Adipocyte (in vitro differentiated cells): ENCODE results near the gene ANGPTL5.

Experiments used
- DNase-seq: peaks from one replicate; pipeline ENCODE4 v3.0.0-alpha.2; 2015; ENCODE audit warnings: low read depth
- H3K27me3 ChIP-seq: replicated peaks from 2 replicates; pipeline ENCODE4 v1.7.0; 2013; ENCODE audit warnings: mild to moderate bottlenecking, low read length, moderate library complexity; ENCODE audit not compliant: control insufficient read depth, insufficient read depth
- H3K36me3 ChIP-seq: 2 replicates; pipeline ENCODE4 v1.7.0; 2013; ENCODE audit warnings: low read length, mild to moderate bottlenecking, moderate library complexity; ENCODE audit not compliant: control insufficient read depth, insufficient read depth, severe bottlenecking
- H3K4me1 ChIP-seq: 2 replicates; pipeline ENCODE4 v1.7.0; 2013; ENCODE audit warnings: mild to moderate bottlenecking, low read length, moderate library complexity; ENCODE audit not compliant: control insufficient read depth, insufficient read depth
- H3K4me3 ChIP-seq: 2 replicates; pipeline ENCODE4 v1.7.0; 2013; ENCODE audit warnings: mild to moderate bottlenecking, low read length, moderate library complexity
- H3K9ac ChIP-seq: 2 replicates; pipeline ENCODE4 v1.7.0; 2013; ENCODE audit warnings: mild to moderate bottlenecking, low read length, moderate library complexity
- H3K9me3 ChIP-seq: 2 replicates; pipeline ENCODE4 v1.7.0; 2013; ENCODE audit warnings: mild to moderate bottlenecking, low read length, moderate library complexity; ENCODE audit not compliant: control insufficient read depth

ANGPTL5 gene

GRCh38 chr11:101889767-101890166, 26.6 kb downstream of the ANGPTL5 start:
- Histone ChIP-seq H3K4me1 (no peaks in the 10 kb centered on the region), H3K9me3 (no peaks in the 10 kb centered on the region), H3K9ac (no peak overlapping the region), H3K27me3 (no peaks in the 10 kb centered on the region), H3K36me3 (no peaks in the 10 kb centered on the region), H3K4me3 (no peak overlapping the region)
- DNase-seq, result no peak

DNA sequence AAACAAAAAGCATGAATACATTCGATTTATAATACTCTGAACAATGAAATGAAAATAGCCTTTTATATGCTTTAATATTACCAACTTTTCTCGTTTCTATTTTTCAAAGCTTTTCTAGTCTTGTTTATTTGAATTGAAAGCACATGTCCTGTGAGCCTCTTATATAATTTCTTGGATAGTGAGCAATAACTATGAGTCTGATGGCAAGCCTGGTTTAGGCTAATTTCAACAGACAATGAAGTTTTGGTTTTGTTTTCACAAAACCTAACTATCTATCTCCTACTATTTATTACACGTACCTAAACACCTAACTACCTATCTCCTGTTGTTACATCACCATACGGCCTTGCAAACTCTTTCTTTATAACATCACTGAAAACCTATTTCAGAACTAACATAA, 30.7 kb downstream of the ANGPTL5 start:
- no peaks in the 10 kb centered on the region for H3K9me3 ChIP-seq

GRCh38 chr11:101881586-101881985, 34.7 kb downstream of the ANGPTL5 start:
- DNase-seq, result peak; percentile 35
- H3K27me3 ChIP-seq, result no peaks in the 10 kb centered on the region
- H3K4me1 ChIP-seq, result no peaks in the 10 kb centered on the region
- H3K36me3 ChIP-seq, result no peaks in the 10 kb centered on the region
- H3K4me3 ChIP-seq, result no peak overlapping the region
- no peaks in the 10 kb centered on the region for H3K9me3 ChIP-seq
- no peak overlapping the region for H3K9ac ChIP-seq

More for the DNA sequence above, 30.7 kb downstream of the ANGPTL5 start:
- H3K4me3 ChIP-seq, result no peak overlapping the region
- no peak overlapping the region for H3K9ac ChIP-seq
- H3K36me3 ChIP-seq, result no peaks in the 10 kb centered on the region
- no peak for DNase-seq
- no peaks in the 10 kb centered on the region for H3K4me1 ChIP-seq
- H3K27me3 ChIP-seq, result no peaks in the 10 kb centered on the region

DNA sequence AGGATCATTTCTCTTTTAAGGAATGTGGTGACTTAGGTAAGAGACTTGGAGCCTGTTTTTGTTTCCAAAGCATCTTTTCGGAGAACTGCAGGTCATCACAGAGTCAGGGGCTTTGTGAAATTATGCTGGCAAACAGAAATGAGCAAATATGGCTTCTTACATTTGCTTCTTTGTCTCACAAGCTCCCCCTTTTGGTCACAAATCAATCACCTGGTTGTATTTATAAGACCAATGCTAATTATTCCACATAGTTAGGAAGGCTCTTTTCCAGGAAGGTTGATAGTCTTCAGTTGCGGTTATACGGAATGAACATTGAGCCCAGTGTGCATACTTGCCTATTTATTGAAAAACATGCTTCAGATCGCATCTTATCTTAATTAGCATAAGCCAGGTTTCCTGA, 36.1 kb downstream of the ANGPTL5 start:
- Histone ChIP-seq H3K4me3 (no peak overlapping the region), H3K9me3 (no peaks in the 10 kb centered on the region), H3K9ac (no peak overlapping the region), H3K36me3 (no peaks in the 10 kb centered on the region), H3K27me3 (no peaks in the 10 kb centered on the region), H3K4me1 (no peaks in the 10 kb centered on the region)
- DNase-seq, result peak; percentile 51

- no peak overlapping the region for H3K4me3 ChIP-seq
- H3K9me3 ChIP-seq, result no peaks in the 10 kb centered on the region
- H3K9ac ChIP-seq, result no peak overlapping the region
- H3K27me3 ChIP-seq, result no peaks in the 10 kb centered on the region
- H3K4me1 ChIP-seq, result peaks cover 21% of the 10 kb centered on the region
- DNase-seq, result no peak
- no peaks in the 10 kb centered on the region for H3K36me3 ChIP-seq
Measured at GRCh38 chr11:101872171-101872882, 44.0 kb downstream of the ANGPTL5 start.

GRCh38 chr11:101870510-101870909, 45.8 kb downstream of the ANGPTL5 start:
- peak; percentile 79 for DNase-seq
- Histone ChIP-seq H3K9ac (no peak overlapping the region), H3K9me3 (no peaks in the 10 kb centered on the region), H3K4me1 (peaks cover 35% of the 10 kb centered on the region), H3K4me3 (no peak overlapping the region), H3K27me3 (no peaks in the 10 kb centered on the region), H3K36me3 (no peaks in the 10 kb centered on the region)

DNA sequence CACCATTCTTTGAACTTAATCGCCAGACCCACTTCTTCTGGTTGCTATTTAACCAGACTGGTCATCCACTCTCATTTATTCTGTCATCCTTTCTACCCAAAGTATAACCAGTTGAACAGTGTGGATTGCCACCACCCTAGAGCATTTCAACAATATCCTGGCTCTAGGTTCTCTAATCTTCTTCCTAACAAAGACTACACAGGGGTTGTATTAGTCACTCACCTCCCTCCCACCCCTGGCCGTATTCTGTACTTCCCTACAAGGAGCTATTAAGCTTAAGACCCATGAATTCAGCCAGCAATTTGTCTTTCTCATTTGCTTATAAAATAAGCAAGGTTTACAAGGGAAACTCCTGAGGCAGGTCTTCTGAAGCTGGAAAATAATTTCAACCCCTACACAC, 48.4 kb downstream of the ANGPTL5 start:
- Histone ChIP-seq H3K4me1 (peaks cover 42% of the 10 kb centered on the region), H3K27me3 (no peaks in the 10 kb centered on the region), H3K9me3 (peaks cover 7% of the 10 kb centered on the region), H3K4me3 (no peak overlapping the region), H3K36me3 (no peaks in the 10 kb centered on the region), H3K9ac (no peak overlapping the region)
- no peak for DNase-seq

DNA sequence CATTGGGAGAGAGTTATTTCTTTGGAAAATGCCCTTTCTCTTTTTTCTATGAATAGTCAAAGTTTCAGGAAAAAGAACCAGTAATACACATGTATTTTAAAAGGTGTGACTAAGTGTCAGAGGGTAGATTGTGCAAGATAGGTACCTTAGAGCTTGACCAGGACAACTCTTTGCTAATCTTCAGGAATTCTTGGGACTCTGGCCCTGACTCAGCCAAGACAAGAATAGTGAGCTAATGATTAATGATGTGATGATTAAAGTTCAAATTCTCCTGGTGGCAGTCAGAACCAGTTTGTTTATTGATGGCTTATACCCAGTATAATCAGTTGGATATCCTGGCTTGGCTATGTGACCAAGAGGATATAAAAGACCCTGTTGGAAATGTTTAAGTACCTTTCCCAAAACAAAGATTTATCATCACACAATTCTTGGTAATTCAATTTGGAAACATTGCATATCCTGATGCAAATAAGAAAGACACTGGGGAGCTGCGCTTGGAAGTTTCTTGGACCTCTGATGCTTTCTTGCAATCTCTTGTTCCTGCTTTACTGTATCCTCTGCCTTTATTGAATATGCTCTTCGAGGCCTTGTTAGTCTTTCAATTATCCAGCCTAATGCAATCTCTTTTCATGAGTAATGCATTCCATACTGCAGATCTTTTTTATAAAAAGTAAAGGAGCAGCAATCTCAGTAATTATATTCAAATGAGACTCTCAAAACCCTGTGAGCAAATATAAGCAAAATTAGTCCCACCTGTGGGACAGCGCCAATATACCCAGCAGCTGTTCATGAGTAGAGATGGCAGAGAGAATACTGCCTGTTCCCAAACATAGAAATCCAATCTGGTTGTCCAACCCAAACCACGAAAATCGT, 49.5 kb downstream of the ANGPTL5 start:
- Histone ChIP-seq H3K36me3 (no peaks in the 10 kb centered on the region), H3K27me3 (no peaks in the 10 kb centered on the region), H3K9me3 (peaks cover 7% of the 10 kb centered on the region), H3K9ac (no peak overlapping the region), H3K4me3 (peak overlapping the region; percentile 3), H3K4me1 (peaks cover 49% of the 10 kb centered on the region)
- peak; percentile 40 for DNase-seq

GRCh38 chr11:101864098-101864497, 52.2 kb downstream of the ANGPTL5 start:
- no peak for DNase-seq
- no peaks in the 10 kb centered on the region for H3K36me3 ChIP-seq
- H3K9ac ChIP-seq, result no peak overlapping the region
- H3K4me3 ChIP-seq, result no peak overlapping the region
- peaks cover 44% of the 10 kb centered on the region for H3K4me1 ChIP-seq
- no peaks in the 10 kb centered on the region for H3K27me3 ChIP-seq
- H3K9me3 ChIP-seq, result peaks cover 7% of the 10 kb centered on the region

GRCh38 chr11:101863361-101863760, 53.0 kb downstream of the ANGPTL5 start:
- Histone ChIP-seq H3K27me3 (no peaks in the 10 kb centered on the region), H3K9ac (peak overlapping the region; percentile 12), H3K4me3 (no peak overlapping the region), H3K9me3 (peaks cover 7% of the 10 kb centered on the region), H3K36me3 (no peaks in the 10 kb centered on the region), H3K4me1 (peaks cover 44% of the 10 kb centered on the region)
- DNase-seq, result peak; percentile 42

- peaks cover 7% of the 10 kb centered on the region for H3K9me3 ChIP-seq
- no peaks in the 10 kb centered on the region for H3K27me3 ChIP-seq
- peak overlapping the region; percentile 12 for H3K9ac ChIP-seq
- DNase-seq, result peak; percentile 87
- no peak overlapping the region for H3K4me3 ChIP-seq
- peaks cover 41% of the 10 kb centered on the region for H3K4me1 ChIP-seq
- H3K36me3 ChIP-seq, result no peaks in the 10 kb centered on the region
Measured at GRCh38 chr11:101862391-101863233, 53.7 kb downstream of the ANGPTL5 start.
